GM19025 (cell line): ENCODE data around the gene ATXN1.
"Not testable (repeated sequence)": the region's sequence is repeated elsewhere in the genome, so short reads cannot be mapped to it uniquely, and the experiment has no call there.

Source experiments
- ATAC-seq: cut with Tn5 transposase; IDR thresholded peaks from one replicate; pipeline ENCODE4 v1.9.1; 2021; ENCODE audit warnings: mild to moderate bottlenecking, low read depth, moderate library complexity; ENCODE audit not compliant: unreplicated experiment

ATXN1 gene

GRCh38 chr6:16705081-16705993 lies 55.9 kb downstream of the ATXN1 start:
- ATAC-seq: no peak

- ATAC-seq: no peak
Measured at GRCh38 chr6:16704401-16705045, 56.7 kb downstream of the ATXN1 start.

GRCh38 chr6:16702627-16703378 lies 58.5 kb downstream of the ATXN1 start:
- ATAC-seq: not testable (repeated sequence)

DNA sequence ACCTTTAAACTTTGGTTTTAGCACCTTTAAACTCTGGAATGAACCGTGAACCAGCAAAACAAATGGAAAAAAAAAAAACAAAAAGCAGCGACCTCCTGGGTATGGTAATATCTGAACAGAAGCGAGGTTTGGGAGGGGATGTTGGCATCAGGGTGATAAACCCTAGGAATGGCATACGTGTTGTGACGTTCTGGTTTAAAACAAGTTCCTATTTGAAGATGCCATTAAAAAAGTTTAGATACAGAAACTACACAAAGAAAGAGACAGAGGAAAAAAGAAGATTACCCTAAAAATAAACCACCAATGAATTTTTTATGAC lies 60.4 kb downstream of the ATXN1 start:
- no peak for ATAC-seq

DNA sequence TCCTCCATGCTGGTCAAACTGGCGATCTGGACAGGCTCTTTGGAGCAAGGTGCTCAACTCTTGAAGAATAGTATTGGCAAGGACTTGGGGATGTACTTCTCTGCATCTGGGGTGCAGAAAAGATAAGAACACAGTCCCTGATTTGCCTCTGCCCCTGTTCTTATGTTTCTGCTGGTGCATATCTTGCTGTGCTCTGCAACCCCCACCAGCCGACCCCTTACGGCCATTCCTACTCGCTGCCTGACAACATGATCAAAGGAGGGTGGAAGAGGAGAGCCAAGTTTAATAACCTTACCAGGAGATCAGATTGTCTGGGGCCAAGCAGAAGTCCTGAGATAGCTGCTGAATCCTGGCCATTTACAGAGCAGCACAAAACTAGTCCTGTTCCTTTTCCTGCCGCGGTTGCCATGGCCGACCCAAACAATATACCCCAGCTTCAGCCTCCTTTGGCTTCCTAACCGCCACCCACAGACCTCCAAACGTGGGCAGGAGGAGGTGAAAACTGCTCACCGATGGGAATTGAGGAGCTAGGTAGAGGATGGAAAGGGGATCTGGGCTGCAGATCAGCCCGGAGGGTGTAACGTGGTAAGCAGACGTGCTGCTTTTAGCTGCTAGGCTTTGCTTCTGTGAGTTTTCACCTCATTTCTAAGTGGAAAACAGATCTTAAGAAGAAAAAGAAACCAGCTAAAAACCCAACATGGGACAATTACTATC lies 60.9 kb downstream of the ATXN1 start:
- no peak for ATAC-seq

DNA sequence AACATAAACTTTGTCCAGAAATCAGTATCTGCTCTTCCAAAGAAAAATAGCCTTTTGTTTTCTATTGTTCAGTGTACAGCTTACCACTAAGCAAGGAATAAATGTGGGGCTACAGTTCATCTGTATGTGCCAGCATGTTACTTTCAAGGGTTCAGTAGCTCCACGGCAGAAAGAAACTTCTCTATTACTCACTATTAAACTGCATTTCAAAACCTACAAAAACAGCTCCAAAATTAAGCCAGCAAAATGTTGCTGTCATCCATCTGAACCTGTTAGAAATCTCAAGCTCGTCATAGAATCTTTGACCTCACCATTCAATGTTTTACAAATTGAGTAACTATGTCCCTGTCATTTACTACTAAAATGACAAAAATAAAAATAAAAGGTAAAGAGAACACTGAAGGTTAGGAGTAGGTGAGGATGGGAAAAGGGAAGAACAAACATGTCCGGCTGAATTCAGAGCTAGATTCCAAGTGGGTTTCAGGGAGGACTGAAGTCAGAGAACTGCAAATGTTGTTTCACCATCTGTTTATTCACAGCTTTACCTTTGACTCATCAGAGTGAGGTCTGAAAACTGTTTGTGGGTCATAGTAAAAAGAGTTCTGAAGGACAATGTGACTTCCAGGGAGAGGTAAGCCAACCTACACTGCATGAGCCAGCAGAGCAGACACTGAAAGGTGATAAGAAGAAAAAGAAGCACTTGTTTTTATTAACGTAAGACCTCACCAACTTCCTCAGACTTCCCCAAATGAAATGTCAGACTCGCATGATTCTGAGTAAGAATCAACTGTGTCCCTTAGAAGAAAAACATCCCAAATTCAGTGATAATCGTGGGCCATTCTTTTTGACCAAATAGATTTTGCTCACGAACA lies 62.0 kb downstream of the ATXN1 start:
- no peak for ATAC-seq

DNA sequence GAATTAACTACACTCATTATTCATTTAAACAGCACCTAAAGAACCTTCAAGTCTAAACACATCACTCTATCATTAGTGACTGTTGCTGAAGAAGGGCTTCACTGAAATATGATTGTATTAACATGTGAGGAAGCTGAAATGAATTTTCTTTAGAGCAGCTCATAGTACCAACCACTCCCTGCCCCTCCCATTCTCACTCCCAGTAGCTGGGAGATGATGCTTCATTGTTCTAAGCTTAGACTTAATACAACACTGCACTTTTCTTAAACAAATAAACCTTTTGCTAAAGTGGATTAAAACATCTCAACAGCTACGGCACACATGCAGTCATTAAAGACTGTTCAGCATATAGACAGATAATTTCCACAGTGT lies 63.1 kb downstream of the ATXN1 start:
- no peak for ATAC-seq

DNA sequence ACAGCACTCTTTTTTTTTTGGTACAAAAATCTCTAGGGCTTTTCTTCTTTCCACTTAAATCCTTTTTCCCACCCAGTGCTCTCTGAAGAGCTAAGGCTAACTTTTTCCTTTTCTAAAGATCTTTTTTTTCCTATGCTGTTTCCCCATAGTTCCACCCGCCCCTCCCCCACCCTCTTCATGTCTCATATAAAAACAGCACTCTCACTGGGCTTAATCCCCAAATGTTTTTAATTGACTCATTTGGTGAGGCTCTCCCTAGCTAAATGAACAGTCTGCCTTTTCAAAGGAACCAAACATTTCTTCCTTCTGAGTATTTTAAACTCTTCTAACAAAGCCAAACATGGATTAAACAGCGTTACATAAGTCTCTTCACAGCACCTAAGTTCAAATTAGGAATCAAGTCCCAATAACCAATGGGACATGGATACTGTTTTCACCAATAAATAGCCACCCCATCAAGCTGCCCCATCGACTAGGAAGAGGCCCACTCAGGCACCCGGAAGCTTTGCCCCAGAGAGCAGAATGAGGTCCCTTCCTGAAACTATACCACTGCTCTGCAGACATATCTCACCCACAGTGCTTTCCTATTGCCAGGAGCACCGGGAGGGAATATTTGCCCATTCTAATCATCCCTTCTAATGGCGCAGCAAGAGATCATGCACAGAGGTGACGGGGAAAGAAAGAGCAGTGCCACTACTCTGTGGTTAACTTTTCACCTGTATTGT lies 63.7 kb downstream of the ATXN1 start:
- no peak for ATAC-seq

DNA sequence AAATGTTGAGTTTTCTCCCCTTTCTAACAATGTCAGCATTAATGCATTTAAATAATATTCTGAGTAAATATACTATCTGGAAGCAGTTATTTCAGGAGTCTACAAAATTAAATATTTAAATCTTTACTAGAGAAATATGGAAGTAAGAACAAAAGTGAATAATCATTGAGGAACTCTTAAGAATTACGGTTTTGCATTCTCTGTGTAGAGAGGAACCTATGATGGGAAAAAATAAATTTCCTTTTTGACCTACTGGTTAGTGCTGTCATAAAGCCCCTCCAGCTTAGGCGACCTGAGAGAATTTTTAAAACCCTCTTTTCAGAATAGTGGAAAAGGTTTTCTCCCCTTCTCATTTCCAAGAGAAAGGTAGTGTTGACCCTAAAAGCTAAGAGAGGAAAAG lies 64.8 kb downstream of the ATXN1 start:
- ATAC-seq: no peak

DNA sequence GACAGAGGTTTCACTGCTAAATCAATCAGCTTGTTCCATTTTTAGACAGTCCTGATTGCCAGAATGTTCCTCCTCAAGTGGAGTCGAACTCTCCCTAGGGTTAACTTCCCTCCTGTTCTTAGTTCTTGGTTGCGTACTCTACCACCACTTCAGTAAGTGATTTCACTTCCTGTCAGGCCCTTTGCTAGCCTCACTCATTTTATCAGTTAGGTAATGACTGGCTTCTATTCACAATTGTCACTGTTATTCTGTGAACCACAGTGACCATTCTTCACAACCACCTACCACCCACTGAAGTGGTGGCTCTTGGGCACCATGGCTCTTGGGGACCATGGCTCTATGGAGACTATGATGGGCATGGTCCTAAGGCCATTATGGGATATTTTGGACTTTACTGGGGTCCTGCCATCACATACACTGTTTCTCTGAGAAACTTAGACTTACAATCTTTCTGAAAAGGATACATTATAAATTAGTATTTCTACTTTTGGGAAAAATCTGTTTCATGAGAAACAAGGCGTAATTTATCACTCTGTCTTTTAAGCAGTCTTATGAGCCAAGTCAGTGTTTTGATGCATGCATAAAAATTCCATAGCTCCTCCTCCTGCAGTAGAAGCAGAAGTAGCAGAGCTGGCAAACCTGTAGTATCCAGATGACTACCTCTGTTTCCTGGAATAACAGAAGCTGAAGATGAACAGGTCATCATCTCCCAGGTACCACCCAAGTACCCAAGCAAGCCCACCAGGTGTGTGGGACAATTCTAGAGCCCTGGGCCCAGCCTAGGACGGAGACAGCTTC lies 66.3 kb downstream of the ATXN1 start:
- ATAC-seq: peak; percentile 49

- ATAC-seq: no peak
Measured at GRCh38 chr6:16691324-16691723, 69.9 kb downstream of the ATXN1 start.

- peak; percentile 70 for ATAC-seq
Measured at GRCh38 chr6:16690608-16691142, 70.6 kb downstream of the ATXN1 start.

DNA sequence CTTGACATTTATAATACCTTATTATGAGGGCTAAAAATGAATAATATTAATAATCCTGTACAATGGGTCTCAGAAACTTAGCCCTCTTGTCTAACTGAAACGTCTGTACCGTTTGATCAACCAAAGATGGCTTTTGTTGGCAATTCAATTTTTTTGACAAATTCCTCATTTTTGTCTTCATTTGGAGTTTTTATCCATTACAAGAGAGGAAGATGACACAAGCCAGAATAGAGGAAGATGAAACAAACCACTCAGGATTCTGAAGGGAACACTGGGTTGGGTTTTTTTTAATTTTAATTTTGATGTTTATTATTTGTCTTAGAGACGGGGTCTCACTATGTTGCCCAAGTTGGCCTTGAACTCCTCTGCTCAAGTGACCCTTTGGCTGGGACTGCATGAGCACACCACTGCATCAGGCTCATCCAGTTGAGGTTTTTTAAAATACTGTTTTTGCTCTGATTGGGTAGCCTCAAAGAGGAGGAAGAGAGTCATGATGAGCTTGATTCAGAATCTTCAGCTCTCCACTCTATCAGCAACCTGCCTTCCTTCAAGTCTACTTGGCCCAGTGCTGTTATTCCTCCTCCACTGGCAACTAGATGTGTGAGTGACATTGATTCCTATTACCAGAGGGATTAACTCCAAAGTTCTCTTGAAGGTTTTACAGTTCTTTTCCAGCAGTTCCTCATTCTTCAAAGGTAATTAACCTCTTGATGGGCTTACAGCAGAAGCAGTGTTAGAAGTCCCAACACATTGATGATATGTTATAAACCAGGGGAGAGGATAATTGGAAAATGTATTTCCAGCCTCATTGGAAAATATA lies 71.3 kb downstream of the ATXN1 start:
- ATAC-seq: no peak

- no peak for ATAC-seq
Measured at GRCh38 chr6:16688984-16689636, 72.2 kb downstream of the ATXN1 start.

DNA sequence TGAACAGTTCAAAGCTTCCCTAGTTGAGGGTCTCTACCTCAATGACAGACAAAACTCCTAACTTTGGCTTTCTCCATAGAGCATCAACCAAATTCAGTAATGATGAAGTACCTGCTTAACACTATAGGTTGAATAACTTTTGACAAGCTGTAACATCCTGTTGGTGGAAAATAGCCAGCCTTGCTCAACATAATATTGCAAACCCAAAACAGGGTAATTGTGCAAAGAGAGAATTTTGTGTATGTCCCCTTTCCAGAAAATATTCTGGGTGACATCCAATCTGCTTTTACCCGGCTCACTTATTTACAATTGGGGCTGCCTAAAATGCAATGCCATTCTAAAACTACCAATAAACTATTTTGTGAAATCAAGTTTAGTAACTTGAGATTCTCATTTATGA lies 72.8 kb downstream of the ATXN1 start:
- ATAC-seq: no peak

GRCh38 chr6:16687045-16687444 lies 74.2 kb downstream of the ATXN1 start:
- ATAC-seq: no peak
